Lung (tissue), 12 donors: Measurements from ENCODE around the gene STX17. TPM values are rescaled to one million over a fixed set of nuclear protein-coding genes. Genes with fewer than 3 reads are reported as not detected.

Experiments
- ATAC-seq: fragments of 200-7000 bp; cut with Tn5 transposase; one replicate; pipeline ENCODE4 v1.9.1; 2020; ENCODE audit warnings: moderate number of reproducible peaks; ENCODE audit not compliant: insufficient read depth, low FRiP score
- DNase-seq, 3 donors: peaks; one replicate each; pipeline ENCODE4 v3.0.0-alpha.2; 2013 to 2017
- H3K27ac ChIP-seq, 2 donors: one replicate each; pipeline ENCODE4 v1.5.1; 2013; ENCODE audit warnings: mild to moderate bottlenecking in 2 of 2, moderate library complexity in 2 of 2, control low read depth in 1 of 2, inconsistent platforms in 1 of 2, low read depth in 1 of 2, low read length in 1 of 2
- H3K27me3 ChIP-seq, 3 donors: one replicate each; pipeline ENCODE4 v1.5.1; 2013; ENCODE audit warnings: low read length in 2 of 3; ENCODE audit not compliant: control insufficient read depth in 3 of 3, insufficient read depth in 3 of 3
- H3K36me3 ChIP-seq, 4 donors: one replicate each; pipeline ENCODE4 v1.5.1; 2013; ENCODE audit warnings: low read length in 4 of 4, mild to moderate bottlenecking in 1 of 4, moderate library complexity in 1 of 4; ENCODE audit not compliant: control insufficient read depth in 4 of 4, insufficient read depth in 4 of 4
- H3K4me1 ChIP-seq, 5 donors: one replicate each; pipeline ENCODE4 v1.5.1; 2013; ENCODE audit warnings: low read length in 5 of 5, mild to moderate bottlenecking in 2 of 5, moderate library complexity in 1 of 5; ENCODE audit not compliant: control insufficient read depth in 5 of 5, insufficient read depth in 5 of 5
- H3K4me3 ChIP-seq: one replicate; pipeline ENCODE4 v1.5.1; 2013; ENCODE audit warnings: mild to moderate bottlenecking, control low read depth, moderate library complexity
- H3K9ac ChIP-seq, 2 donors: one replicate each; pipeline ENCODE4 v1.5.1; 2013; ENCODE audit warnings: low read length in 2 of 2, control low read depth in 1 of 2; ENCODE audit not compliant: insufficient read depth in 1 of 2
- H3K9me3 ChIP-seq, 4 donors: one replicate each; pipeline ENCODE4 v1.5.1; 2013; ENCODE audit warnings: low read length in 3 of 4, mild to moderate bottlenecking in 1 of 4, moderate library complexity in 1 of 4; ENCODE audit not compliant: control insufficient read depth in 4 of 4, insufficient read depth in 3 of 4
- CTCF ChIP-seq: IDR thresholded peaks from 2 replicates; pipeline ENCODE4 v1.5.1; 2012; ENCODE audit warnings: mild to moderate bottlenecking; ENCODE audit errors: control extremely low read depth, extremely low read depth
- WGBS, 2 donors: extraction: QIAGEN DNeasy Blood & Tissue Kit; methylation state at CpG; one replicate each; pipeline ENCODE4 v1.1.7; 2013; 5-methylcytosine and 5-hydroxymethylcytosine counted together
- polyA plus RNA-seq, 2 donors: library from polyadenylated mRNA; stranded (reverse); fragments of 200-250 nt; gene quantifications; one replicate each; pipeline ENCODE4 v1.2.1, GENCODE V29; 2013
- total RNA-seq, 2 donors: library from RNA; depleted of rRNA in 1 of 2; stranded (reverse); fragments of >200 nt in 1 of 2; gene quantifications; one replicate each; pipeline ENCODE4 v1.2.1, GENCODE V29; 2014 to 2021
- donor health status: control.
- donor health status: control.
- donor health status: Bipolar disorder and iron deficiency.
- donor health status: healthy.
- donor health status: DM: yes; HTN: yes; CAD: no.

STX17 gene
- total and polyA plus RNA-seq, 4 donors: 4.7 to 55.0 (median 18.7) TPM

DNA sequence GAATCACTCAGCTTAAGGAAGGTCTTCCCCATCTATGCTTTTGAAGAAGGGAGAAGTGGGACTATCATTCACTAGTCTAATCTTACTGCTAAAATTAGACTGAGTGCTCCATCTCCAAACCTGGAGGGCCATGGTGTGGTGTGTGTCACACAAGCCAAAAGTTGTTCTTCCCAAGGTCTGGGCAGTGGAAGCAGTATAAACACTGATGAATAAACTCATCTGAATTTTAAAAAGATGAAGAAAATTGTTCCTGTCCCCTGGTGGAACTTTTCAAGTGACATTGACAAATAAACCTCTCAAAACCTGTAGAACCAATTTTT is 16.2 kb downstream of the STX17 start:
- peaks cover 0 to 1% (median 0%) of the 10 kb centered on the region in 5 donors for H3K4me1 ChIP-seq
- no peak overlapping the region for H3K9ac ChIP-seq
- peaks cover 13 to 36% (median 23%) of the 10 kb centered on the region in 4 donors for H3K36me3 ChIP-seq
- DNase-seq (no peak), ATAC-seq (no peak)
- H3K27ac ChIP-seq: peak overlapping the region in 1 of 2 donors; percentile 31
- no peak for TF ChIP-seq CTCF
- peaks cover 0 to 8% (median 0%) of the 10 kb centered on the region in 4 donors for H3K9me3 ChIP-seq
- no peak overlapping the region for H3K4me3 ChIP-seq
- H3K27me3 ChIP-seq: no peaks in the 10 kb centered on the region

- ATAC-seq: no peak
- Histone ChIP-seq H3K9me3 (peaks cover 0 to 8% (median 0%) of the 10 kb centered on the region in 4 donors), H3K27me3 (no peaks in the 10 kb centered on the region), H3K9ac (no peak overlapping the region), H3K36me3 (peaks cover 7 to 28% (median 16%) of the 10 kb centered on the region in 4 donors), H3K4me3 (no peak overlapping the region), H3K4me1 (peaks cover 0 to 1% (median 0%) of the 10 kb centered on the region in 5 donors), H3K27ac (no peak overlapping the region)
- 97 to 98% methylated on average over 4 of the region's 4 CpGs for WGBS, 2 donors
- DNase-seq: no peak
- TF ChIP-seq CTCF: no peak
Observed at GRCh38 chr9:99925541-99925940, 19.1 kb downstream of the STX17 start.

- DNase-seq (no peak), ATAC-seq (no peak)
- WGBS, 2 donors: 97 to 98% methylated on average over 2 of the region's 2 CpGs
- H3K4me3 ChIP-seq: no peak overlapping the region
- TF ChIP-seq CTCF: no peak
- H3K36me3 ChIP-seq: peaks cover 0 to 12% (median 3%) of the 10 kb centered on the region in 4 donors
- peaks cover 0 to 8% (median 0%) of the 10 kb centered on the region in 4 donors for H3K9me3 ChIP-seq
- H3K9ac ChIP-seq: no peak overlapping the region
- no peak overlapping the region for H3K27ac ChIP-seq
- H3K27me3 ChIP-seq: no peaks in the 10 kb centered on the region
- peaks cover 0 to 2% (median 0%) of the 10 kb centered on the region in 5 donors for H3K4me1 ChIP-seq
Observed at GRCh38 chr9:99929652-99930051, 23.2 kb downstream of the STX17 start.
